ENCODE measurements around the gene EIF5A.

Gene EIF5A

GRCh38 chr17:7304179-7304578 lies 3.2 kb upstream of the EIF5A start:
- peaks cover 14% of the 10 kb centered on the region for H3K27me3 ChIP-seq
- no peaks in the 10 kb centered on the region for H3K9me3 ChIP-seq
- H3K27ac ChIP-seq: no peak overlapping the region
- H3K4me1 ChIP-seq (ENCODE audit: control insufficient read depth in 1 of 2, insufficient read depth in 1 of 2, low read depth in 1 of 2, low read length in 1 of 2): peaks cover 23% of the 10 kb centered on the region in 2 experiments
- no peak for TF ChIP-seq CTCF (IDR thresholded peaks at IDR 0.05)
- no peaks in the 10 kb centered on the region for H3K36me3 ChIP-seq
- H3K4me3 ChIP-seq (ENCODE audit: low read depth in 1 of 2, low read length in 1 of 2): no peak overlapping the region

- no peaks in the 10 kb centered on the region for H3K9me3 ChIP-seq
- H3K27ac ChIP-seq: peak overlapping the region; percentile 98
- no peaks in the 10 kb centered on the region for H3K27me3 ChIP-seq
- H3K36me3 ChIP-seq: peaks cover 28% of the 10 kb centered on the region
- H3K4me1 ChIP-seq (ENCODE audit: control insufficient read depth in 1 of 2, insufficient read depth in 1 of 2, low read depth in 1 of 2, low read length in 1 of 2): peaks cover 30 to 32% of the 10 kb centered on the region in 2 experiments
- H3K4me3 ChIP-seq (ENCODE audit: low read depth in 1 of 2, low read length in 1 of 2): peak overlapping the region; percentile 75 to 82
- no peak for TF ChIP-seq CTCF (IDR thresholded peaks at IDR 0.05)
Observed at GRCh38 chr17:7307686-7308624, 527 bp downstream of the EIF5A start.

- no peaks in the 10 kb centered on the region for H3K9me3 ChIP-seq
- H3K4me3 ChIP-seq (ENCODE audit: low read depth in 1 of 2, low read length in 1 of 2): peak overlapping the region; percentile 75 to 82
- H3K4me1 ChIP-seq (ENCODE audit: control insufficient read depth in 1 of 2, insufficient read depth in 1 of 2, low read depth in 1 of 2, low read length in 1 of 2): peaks cover 31 to 36% of the 10 kb centered on the region in 2 experiments
- H3K36me3 ChIP-seq: peaks cover 36% of the 10 kb centered on the region
- H3K27ac ChIP-seq: peak overlapping the region; percentile 98
- no peaks in the 10 kb centered on the region for H3K27me3 ChIP-seq
- no peak for TF ChIP-seq CTCF (IDR thresholded peaks at IDR 0.05)
Observed at GRCh38 chr17:7308625-7309433, 1.4 kb downstream of the EIF5A start.

- H3K27ac ChIP-seq: peak overlapping the region; percentile 98
- no peaks in the 10 kb centered on the region for H3K9me3 ChIP-seq
- TF ChIP-seq CTCF (IDR thresholded peaks at IDR 0.05): no peak
- H3K4me3 ChIP-seq (ENCODE audit: low read depth in 1 of 2, low read length in 1 of 2): no peak overlapping the region
- H3K36me3 ChIP-seq: peaks cover 41% of the 10 kb centered on the region
- H3K4me1 ChIP-seq (ENCODE audit: control insufficient read depth in 1 of 2, insufficient read depth in 1 of 2, low read depth in 1 of 2, low read length in 1 of 2): peaks cover 39 to 44% of the 10 kb centered on the region in 2 experiments
- no peaks in the 10 kb centered on the region for H3K27me3 ChIP-seq
Observed at GRCh38 chr17:7309628-7310027, 2.2 kb downstream of the EIF5A start.

GRCh38 chr17:7311110-7311705 lies 3.8 kb downstream of the EIF5A start:
- H3K4me1 ChIP-seq (ENCODE audit: control insufficient read depth in 1 of 2, insufficient read depth in 1 of 2, low read depth in 1 of 2, low read length in 1 of 2): peaks cover 49 to 54% of the 10 kb centered on the region in 2 experiments
- peaks cover 41% of the 10 kb centered on the region for H3K36me3 ChIP-seq

More at GRCh38 chr17:7311110-7311705, 3.8 kb downstream of the EIF5A start:
- Histone ChIP-seq H3K27me3 (no peaks in the 10 kb centered on the region), H3K4me3 (ENCODE audit: low read depth in 1 of 2, low read length in 1 of 2) (no peak overlapping the region), H3K9me3 (no peaks in the 10 kb centered on the region), H3K27ac (peak overlapping the region; percentile 27)
- no peak for TF ChIP-seq CTCF (IDR thresholded peaks at IDR 0.05)
